HL-60 (cell line): Measurements from ENCODE around the gene MYO1D.

Experiments used
- SPI1 ChIP-seq: IDR thresholded peaks from 2 replicates; pipeline ENCODE4 v1.6.1; 2012; ENCODE audit warnings: low read depth, mild to moderate bottlenecking, borderline replicate concordance
- TF ChIP-seq, protein P1 (sequence below): IDR thresholded peaks from one replicate; pipeline ENCODE4 v1.5.1; 2011; ENCODE audit warnings: low read length, control low read depth, inconsistent platforms; ENCODE audit not compliant: insufficient read depth

DNA sequence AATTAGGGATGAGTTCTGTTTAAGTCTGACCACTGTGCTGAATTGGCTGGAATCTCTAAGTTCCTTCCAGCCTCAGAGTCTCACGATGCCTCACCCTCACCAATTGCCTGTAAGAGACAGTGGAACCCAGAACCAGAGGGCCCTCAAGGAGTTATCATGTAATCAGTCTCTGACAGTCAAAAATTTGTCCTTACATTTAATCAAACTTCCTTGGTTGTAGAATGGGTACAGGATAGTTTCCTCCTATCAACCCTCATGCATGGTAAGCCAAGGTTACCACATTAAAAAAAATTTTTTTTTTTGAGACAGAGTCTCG is 306.9 kb downstream of the MYO1D start:
- TF ChIP-seq, protein P1, sequence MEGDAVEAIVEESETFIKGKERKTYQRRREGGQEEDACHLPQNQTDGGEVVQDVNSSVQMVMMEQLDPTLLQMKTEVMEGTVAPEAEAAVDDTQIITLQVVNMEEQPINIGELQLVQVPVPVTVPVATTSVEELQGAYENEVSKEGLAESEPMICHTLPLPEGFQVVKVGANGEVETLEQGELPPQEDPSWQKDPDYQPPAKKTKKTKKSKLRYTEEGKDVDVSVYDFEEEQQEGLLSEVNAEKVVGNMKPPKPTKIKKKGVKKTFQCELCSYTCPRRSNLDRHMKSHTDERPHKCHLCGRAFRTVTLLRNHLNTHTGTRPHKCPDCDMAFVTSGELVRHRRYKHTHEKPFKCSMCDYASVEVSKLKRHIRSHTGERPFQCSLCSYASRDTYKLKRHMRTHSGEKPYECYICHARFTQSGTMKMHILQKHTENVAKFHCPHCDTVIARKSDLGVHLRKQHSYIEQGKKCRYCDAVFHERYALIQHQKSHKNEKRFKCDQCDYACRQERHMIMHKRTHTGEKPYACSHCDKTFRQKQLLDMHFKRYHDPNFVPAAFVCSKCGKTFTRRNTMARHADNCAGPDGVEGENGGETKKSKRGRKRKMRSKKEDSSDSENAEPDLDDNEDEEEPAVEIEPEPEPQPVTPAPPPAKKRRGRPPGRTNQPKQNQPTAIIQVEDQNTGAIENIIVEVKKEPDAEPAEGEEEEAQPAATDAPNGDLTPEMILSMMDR: no peak
- TF ChIP-seq SPI1: no peak
